DOHH2 (cell line): ENCODE measurements around the gene SPACA6.

Source experiments
- H3F3A ChIP-seq: fragments of 200-600 bp; sonication (generic), shearing (Covaris generic); 2 replicates; pipeline ENCODE4 v1.6.0; 2016; ENCODE audit warnings: antibody characterized with exemption, mild to moderate bottlenecking; ENCODE audit not compliant: control insufficient read depth, insufficient read depth
- H3K27ac ChIP-seq: fragments of 200-600 bp; sonication (generic); 2 replicates; pipeline ENCODE4 v1.5.1; 2014; ENCODE audit warnings: low read depth, mild to moderate bottlenecking, low read length, moderate library complexity
- H3K27me3 ChIP-seq: fragments of 200-600 bp; sonication (generic); 2 replicates; pipeline ENCODE4 v1.6.1; 2014; ENCODE audit warnings: mild to moderate bottlenecking, low read length, mixed read lengths; ENCODE audit not compliant: control insufficient read depth
- H3K36me3 ChIP-seq: fragments of 200-600 bp; sonication (generic); 2 replicates; pipeline ENCODE4 v1.6.1; 2014; ENCODE audit warnings: mild to moderate bottlenecking, low read length, moderate library complexity, mixed read lengths; ENCODE audit not compliant: control insufficient read depth
- H3K4me1 ChIP-seq: fragments of 200-600 bp; sonication (generic); 2 replicates; pipeline ENCODE4 v1.6.1; 2014; ENCODE audit warnings: mild to moderate bottlenecking, low read length, mixed read lengths; ENCODE audit not compliant: control insufficient read depth
- H3K4me2 ChIP-seq: fragments of 200-600 bp; sonication (generic); 2 replicates; pipeline ENCODE4 v1.6.0; 2014; ENCODE audit warnings: mild to moderate bottlenecking, low read length, moderate library complexity
- H3K4me3 ChIP-seq: fragments of 200-600 bp; sonication (generic); 2 replicates; pipeline ENCODE4 v1.5.1; 2014; ENCODE audit warnings: mild to moderate bottlenecking, low read length, mixed read lengths
- H3K79me2 ChIP-seq: fragments of 200-600 bp; sonication (generic); 2 replicates; pipeline ENCODE4 v1.6.1; 2014; ENCODE audit warnings: mild to moderate bottlenecking, low read length, mixed read lengths; ENCODE audit not compliant: control insufficient read depth
- H3K9me2 ChIP-seq: fragments of 200-600 bp; sonication (generic); replicated peaks from 2 replicates; pipeline ENCODE4 v1.6.1; 2014; ENCODE audit warnings: mild to moderate bottlenecking, low read length, mixed read lengths; ENCODE audit not compliant: control insufficient read depth
- H3K9me3 ChIP-seq: fragments of 200-600 bp; sonication (generic); 2 replicates; pipeline ENCODE4 v1.6.1; 2014; ENCODE audit warnings: antibody characterized with exemption, low read length, mixed read lengths; ENCODE audit not compliant: control insufficient read depth, insufficient read depth
- H4K20me1 ChIP-seq: fragments of 200-600 bp; sonication (generic); 2 replicates; pipeline ENCODE4 v1.6.0; 2014; ENCODE audit warnings: low read depth, mild to moderate bottlenecking, antibody characterized with exemption, low read length, moderate library complexity; ENCODE audit not compliant: control insufficient read depth, insufficient read depth
- CTCF ChIP-seq: fragments of 200-600 bp; sonication (generic); IDR thresholded peaks from one replicate; pipeline ENCODE4 v1.5.1; 2014; ENCODE audit warnings: antibody characterized with exemption, mild to moderate bottlenecking, low read depth, low read length; ENCODE audit not compliant: poor library complexity, severe bottlenecking
- EZH2phosphoT487 ChIP-seq: fragments of 200-600 bp; sonication (generic); IDR thresholded peaks from 2 replicates; pipeline ENCODE4 v1.6.1; 2017; ENCODE audit warnings: borderline replicate concordance, mild to moderate bottlenecking, antibody characterized with exemption, low read length, moderate library complexity, mixed read lengths

SPACA6 gene

DNA sequence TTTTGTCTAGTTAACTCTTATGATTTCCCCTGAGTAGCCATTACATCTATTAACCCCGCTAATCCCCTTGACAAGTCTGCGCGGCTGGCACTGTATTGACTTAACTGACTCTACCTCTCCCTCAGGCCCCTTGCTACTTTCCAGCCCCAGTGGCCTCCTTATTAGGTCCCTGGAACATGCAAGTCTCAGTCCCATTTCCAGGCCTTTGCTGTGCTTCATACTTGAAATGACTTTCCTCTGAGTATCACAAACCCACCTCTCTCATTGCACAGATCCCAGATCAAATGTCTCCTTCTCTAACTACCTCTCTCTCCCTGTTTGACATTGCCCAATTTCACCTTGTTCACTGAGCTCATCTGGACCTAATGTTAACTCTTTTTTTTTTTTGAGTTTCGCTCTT is 13.2 kb downstream of the SPACA6 start:
- H3F3A ChIP-seq = peaks cover 5% of the 10 kb centered on the region; the same call in 1 of the 2 replicates
- TF ChIP-seq EZH2phosphoT487 (no peak), CTCF (no peak)
- H3K9me3 ChIP-seq = no peaks in the 10 kb centered on the region
- no peaks in the 10 kb centered on the region for H3K9me2 ChIP-seq
- peaks cover 13% of the 10 kb centered on the region for H3K79me2 ChIP-seq
- H3K4me2 ChIP-seq = no peak overlapping the region
- no peaks in the 10 kb centered on the region for H3K27me3 ChIP-seq
- H3K36me3 ChIP-seq = peaks cover 23% of the 10 kb centered on the region
- peaks cover 37% of the 10 kb centered on the region for H3K4me1 ChIP-seq
- no peak overlapping the region for H3K4me3 ChIP-seq
- H3K27ac ChIP-seq = no peak overlapping the region
- H4K20me1 ChIP-seq = no peaks in the 10 kb centered on the region

DNA sequence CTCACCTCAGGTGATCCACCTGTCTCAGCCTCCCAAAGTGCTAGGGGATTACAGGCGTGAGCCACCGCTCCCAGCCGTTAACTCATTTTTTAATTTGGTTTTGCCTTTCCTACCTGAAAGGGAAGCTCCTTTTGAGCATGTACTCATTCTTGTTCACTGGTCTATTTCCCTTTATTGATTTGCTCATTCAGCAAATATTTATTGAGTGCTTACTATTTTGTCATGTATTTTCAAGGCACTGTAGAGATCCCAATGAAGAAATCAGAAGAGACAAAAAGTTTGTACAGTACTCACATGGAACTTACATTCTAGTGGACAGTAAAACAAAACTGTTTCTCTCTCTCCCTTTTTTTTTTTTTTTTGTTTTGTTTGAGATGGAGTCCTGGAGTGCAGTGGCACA is 13.8 kb downstream of the SPACA6 start:
- no peaks in the 10 kb centered on the region for H3K9me2 ChIP-seq
- H4K20me1 ChIP-seq = no peaks in the 10 kb centered on the region
- peaks cover 5% of the 10 kb centered on the region; the same call in 1 of the 2 replicates for H3F3A ChIP-seq
- no peak overlapping the region for H3K4me2 ChIP-seq
- no peak overlapping the region for H3K27ac ChIP-seq
- peaks cover 23% of the 10 kb centered on the region for H3K36me3 ChIP-seq
- H3K4me1 ChIP-seq = peaks cover 43% of the 10 kb centered on the region
- H3K9me3 ChIP-seq = no peaks in the 10 kb centered on the region
- peaks cover 13% of the 10 kb centered on the region for H3K79me2 ChIP-seq
- no peaks in the 10 kb centered on the region for H3K27me3 ChIP-seq
- TF ChIP-seq CTCF (no peak), EZH2phosphoT487 (no peak)
- no peak overlapping the region for H3K4me3 ChIP-seq

DNA sequence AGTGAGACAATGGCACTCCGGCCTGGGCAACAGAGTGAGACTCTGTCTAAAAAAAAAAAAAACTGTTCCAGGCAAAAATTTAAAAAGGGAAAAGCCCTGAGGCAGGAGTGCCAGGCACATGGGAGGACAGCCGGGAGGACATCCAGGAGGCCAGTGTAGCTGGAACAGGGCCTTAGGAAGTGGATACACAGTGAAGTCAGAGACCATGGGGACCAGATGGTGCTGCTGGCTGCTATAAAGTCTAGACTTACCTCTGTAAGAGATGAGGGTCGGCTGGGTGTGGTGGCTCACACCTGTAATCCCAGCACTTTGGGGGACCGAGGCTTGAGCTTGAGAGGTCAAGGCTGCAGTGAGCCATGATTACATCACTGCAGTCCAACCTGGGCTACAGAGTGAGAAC is 15.7 kb downstream of the SPACA6 start:
- H3K36me3 ChIP-seq = peaks cover 23% of the 10 kb centered on the region
- no peaks in the 10 kb centered on the region for H4K20me1 ChIP-seq
- peaks cover 5% of the 10 kb centered on the region; the same call in 1 of the 2 replicates for H3F3A ChIP-seq
- no peak overlapping the region for H3K27ac ChIP-seq
- TF ChIP-seq CTCF (no peak), EZH2phosphoT487 (no peak)
- peaks cover 38% of the 10 kb centered on the region for H3K4me1 ChIP-seq
- H3K27me3 ChIP-seq = no peaks in the 10 kb centered on the region
- H3K4me2 ChIP-seq = no peak overlapping the region
- H3K9me3 ChIP-seq = no peaks in the 10 kb centered on the region
- peaks cover 13% of the 10 kb centered on the region for H3K79me2 ChIP-seq
- H3K4me3 ChIP-seq = no peak overlapping the region
- no peaks in the 10 kb centered on the region for H3K9me2 ChIP-seq

DNA sequence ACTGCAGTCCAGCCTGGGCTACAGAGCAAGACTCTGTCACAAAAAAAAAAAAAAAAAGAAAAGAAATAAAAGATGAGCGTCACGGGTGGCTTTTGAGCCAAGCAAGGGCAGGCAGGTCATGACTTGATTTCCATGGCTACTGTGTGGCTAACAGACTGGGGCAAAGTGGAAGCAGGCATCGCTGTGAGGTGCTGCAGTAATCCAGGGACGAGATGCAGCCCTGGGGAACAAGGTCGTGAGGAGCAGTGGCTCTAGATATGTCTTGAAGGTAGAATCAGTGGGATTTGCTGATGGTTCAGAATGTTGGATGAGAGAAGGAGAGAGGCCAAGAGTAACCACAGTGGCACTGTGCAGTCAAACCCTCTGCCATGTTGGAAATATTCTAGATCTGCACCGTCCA is 16.4 kb downstream of the SPACA6 start:
- H4K20me1 ChIP-seq = no peaks in the 10 kb centered on the region
- H3K27me3 ChIP-seq = no peaks in the 10 kb centered on the region
- peaks cover 9% of the 10 kb centered on the region for H3K79me2 ChIP-seq
- no peaks in the 10 kb centered on the region for H3K9me3 ChIP-seq
- H3K4me2 ChIP-seq = no peak overlapping the region
- no peak overlapping the region for H3K27ac ChIP-seq
- H3F3A ChIP-seq = peaks cover 5% of the 10 kb centered on the region; the same call in 1 of the 2 replicates
- H3K36me3 ChIP-seq = peaks cover 23% of the 10 kb centered on the region
- no peak for TF ChIP-seq CTCF
- no peak for TF ChIP-seq EZH2phosphoT487
- H3K4me3 ChIP-seq = no peak overlapping the region
- H3K9me2 ChIP-seq = no peaks in the 10 kb centered on the region
- H3K4me1 ChIP-seq = peaks cover 38% of the 10 kb centered on the region
